SU-DHL-6 (cell line): Measurements from ENCODE around the gene COX7A2.

Experiments used
- H2AFZ ChIP-seq: fragments of 200-600 bp; sonication (generic); 2 replicates; pipeline ENCODE4 v1.6.1; 2014; ENCODE audit warnings: low read depth, mild to moderate bottlenecking, moderate library complexity, mixed read lengths, antibody characterized with exemption, low read length; ENCODE audit not compliant: severe bottlenecking
- H3F3A ChIP-seq: fragments of 200-600 bp; shearing (Covaris generic); 2 replicates; pipeline ENCODE4 v1.6.0; 2016; ENCODE audit warnings: antibody characterized with exemption, mild to moderate bottlenecking; ENCODE audit not compliant: insufficient read depth
- H3K27ac ChIP-seq: fragments of 200-600 bp; sonication (generic); 2 replicates; pipeline ENCODE4 v1.5.1; 2016; ENCODE audit warnings: low read depth, mild to moderate bottlenecking, low read length, moderate library complexity, mixed read lengths
- H3K27me3 ChIP-seq: fragments of 200-600 bp; sonication (generic), shearing (Covaris generic); 2 replicates; pipeline ENCODE4 v1.6.0; 2014; ENCODE audit warnings: mild to moderate bottlenecking, low read length
- H3K36me3 ChIP-seq: fragments of 200-600 bp; sonication (generic); 2 replicates; pipeline ENCODE4 v1.6.1; 2014; ENCODE audit warnings: mild to moderate bottlenecking, low read length, mixed read lengths
- H3K4me2 ChIP-seq: fragments of 300-600, 200-600 bp; shearing (Covaris generic), sonication (generic); 2 replicates; pipeline ENCODE4 v1.6.0; 2014; ENCODE audit warnings: low read length, low read depth, mild to moderate bottlenecking; ENCODE audit not compliant: poor library complexity, severe bottlenecking
- H3K4me3 ChIP-seq: fragments of 200-600 bp; sonication (generic); 2 replicates; pipeline ENCODE4 v1.5.1; 2014; ENCODE audit warnings: antibody characterized with exemption, low read length, mild to moderate bottlenecking, mixed read lengths; ENCODE audit not compliant: insufficient read depth, poor library complexity, severe bottlenecking
- H3K79me2 ChIP-seq: fragments of 200-600 bp; sonication (generic); 2 replicates; pipeline ENCODE4 v1.6.1; 2014; ENCODE audit warnings: mild to moderate bottlenecking, low read length, moderate library complexity; ENCODE audit not compliant: insufficient read depth
- H3K9ac ChIP-seq: fragments of 200-600 bp; sonication (generic); 2 replicates; pipeline ENCODE4 v1.7.0; 2014; ENCODE audit warnings: mild to moderate bottlenecking, low read length
- H3K9me2 ChIP-seq: fragments of 200-600 bp; sonication (generic); replicated peaks from 2 replicates; pipeline ENCODE4 v1.6.1; 2014; ENCODE audit warnings: low read length; ENCODE audit not compliant: insufficient read depth
- H3K9me3 ChIP-seq: fragments of 200-600 bp; sonication (generic); 2 replicates; pipeline ENCODE4 v1.6.1; 2014; ENCODE audit warnings: low read length, mixed read lengths; ENCODE audit not compliant: insufficient read depth
- H4K20me1 ChIP-seq: fragments of 200-600 bp; sonication (generic); 2 replicates; pipeline ENCODE4 v1.6.1; 2014; ENCODE audit warnings: low read depth, mild to moderate bottlenecking, antibody characterized with exemption, low read length, moderate library complexity, mixed read lengths
- CTCF ChIP-seq: fragments of 200-600 bp; sonication (generic); IDR thresholded peaks from one replicate; pipeline ENCODE4 v1.5.1; 2017; ENCODE audit warnings: antibody characterized with exemption, mild to moderate bottlenecking, low read length, moderate library complexity; ENCODE audit not compliant: insufficient read depth, poor library complexity, severe bottlenecking
- EZH2phosphoT487 ChIP-seq: fragments of 200-600 bp; sonication (generic), shearing (Covaris generic); conservative IDR thresholded peaks from 2 replicates; pipeline ENCODE4 v1.6.1; 2018; ENCODE audit warnings: mild to moderate bottlenecking, antibody characterized with exemption, low read length, moderate library complexity, mixed read lengths

Gene COX7A2

GRCh38 chr6:75215291-75215690, 28.3 kb downstream of the COX7A2 start:
- Histone ChIP-seq H3K36me3 (no peaks in the 10 kb centered on the region), H2AFZ (no peak overlapping the region), H3K79me2 (no peaks in the 10 kb centered on the region), H3K4me3 (no peak overlapping the region), H3K9me3 (no peaks in the 10 kb centered on the region), H3K27ac (no peak overlapping the region), H3K4me2 (no peak overlapping the region), H4K20me1 (no peaks in the 10 kb centered on the region), H3K9ac (no peak overlapping the region), H3K27me3 (no peaks in the 10 kb centered on the region), H3K9me2 (no peaks in the 10 kb centered on the region), H3F3A (no peaks in the 10 kb centered on the region)
- no peak for TF ChIP-seq CTCF
- no peak for TF ChIP-seq EZH2phosphoT487

- H3K79me2 ChIP-seq, result no peaks in the 10 kb centered on the region
- no peaks in the 10 kb centered on the region for H3F3A ChIP-seq
- no peak overlapping the region for H3K4me3 ChIP-seq
- H3K9ac ChIP-seq, result no peak overlapping the region
- H3K4me2 ChIP-seq, result no peak overlapping the region
- H3K36me3 ChIP-seq, result no peaks in the 10 kb centered on the region
- no peak overlapping the region for H3K27ac ChIP-seq
- no peaks in the 10 kb centered on the region for H3K9me2 ChIP-seq
- no peaks in the 10 kb centered on the region for H3K27me3 ChIP-seq
- TF ChIP-seq CTCF, result no peak
- no peak for TF ChIP-seq EZH2phosphoT487
- no peaks in the 10 kb centered on the region for H4K20me1 ChIP-seq
- no peaks in the 10 kb centered on the region for H3K9me3 ChIP-seq
- H2AFZ ChIP-seq, result no peak overlapping the region
These were observed 29.9 kb downstream of the COX7A2 start for GRCh38 chr6:75213732-75214131.

GRCh38 chr6:75213112-75213511, 30.5 kb downstream of the COX7A2 start:
- no peaks in the 10 kb centered on the region for H3K79me2 ChIP-seq
- no peak overlapping the region for H3K9ac ChIP-seq
- no peaks in the 10 kb centered on the region for H3K9me3 ChIP-seq
- H2AFZ ChIP-seq, result no peak overlapping the region
- H3K4me3 ChIP-seq, result no peak overlapping the region
- no peak overlapping the region for H3K27ac ChIP-seq
- H3K27me3 ChIP-seq, result no peaks in the 10 kb centered on the region
- H3K9me2 ChIP-seq, result no peaks in the 10 kb centered on the region
- no peak for TF ChIP-seq CTCF
- TF ChIP-seq EZH2phosphoT487, result no peak
- no peaks in the 10 kb centered on the region for H3F3A ChIP-seq
- H3K36me3 ChIP-seq, result no peaks in the 10 kb centered on the region
- H3K4me2 ChIP-seq, result no peak overlapping the region
- H4K20me1 ChIP-seq, result no peaks in the 10 kb centered on the region
